Neural cell (in vitro differentiated cells): Measurements from ENCODE around the gene PDE2A. TPM values are rescaled to one million over a fixed set of nuclear protein-coding genes. Genes with fewer than 3 reads are reported as not detected.

Experiments used
- H2AFZ ChIP-seq: fragments of 200-600, 300-800 bp; sonication (generic), shearing (Covaris generic); 2 replicates; pipeline ENCODE4 v1.6.0; 2014; ENCODE audit warnings: low read depth, mild to moderate bottlenecking, antibody characterized with exemption, low read length, moderate library complexity
- H3F3A ChIP-seq: fragments of 200-600 bp; shearing (Covaris generic); 2 replicates; pipeline ENCODE4 v1.6.1; 2016; ENCODE audit warnings: mild to moderate bottlenecking, moderate library complexity, mixed read lengths, antibody characterized with exemption, low read length; ENCODE audit not compliant: insufficient read depth, poor library complexity, severe bottlenecking
- H3K27ac ChIP-seq: fragments of 200-600, 300-800 bp; sonication (generic), shearing (Covaris generic); 2 replicates; pipeline ENCODE4 v1.5.1; 2014; ENCODE audit warnings: mild to moderate bottlenecking, low read length, moderate library complexity
- H3K27me3 ChIP-seq: fragments of 300-800, 200-600 bp; sonication (generic), shearing (Covaris generic); 2 replicates; pipeline ENCODE4 v1.6.0; 2014; ENCODE audit warnings: mild to moderate bottlenecking, low read depth, low read length, moderate library complexity; ENCODE audit not compliant: insufficient read depth
- H3K36me3 ChIP-seq: fragments of 300-800, 200-600 bp; sonication (generic), shearing (Covaris generic); 2 replicates; pipeline ENCODE4 v1.5.1; 2014; ENCODE audit warnings: mild to moderate bottlenecking, antibody characterized with exemption, low read length, moderate library complexity; ENCODE audit not compliant: insufficient read depth
- H3K4me2 ChIP-seq: fragments of 300-800, 200-600 bp; sonication (generic), shearing (Covaris generic); 2 replicates; pipeline ENCODE4 v1.6.0; 2014; ENCODE audit warnings: mild to moderate bottlenecking, low read length
- H3K4me3 ChIP-seq: fragments of 300-800, 200-600 bp; sonication (generic), shearing (Covaris generic); 2 replicates; pipeline ENCODE4 v1.5.1; 2014; ENCODE audit warnings: mild to moderate bottlenecking, low read length, moderate library complexity
- H3K79me2 ChIP-seq: fragments of 200-600 bp; shearing (Covaris generic); replicated peaks from 2 replicates; pipeline ENCODE4 v1.6.0; 2014; ENCODE audit warnings: mild to moderate bottlenecking, low read length, moderate library complexity; ENCODE audit not compliant: insufficient read depth
- H3K9ac ChIP-seq: fragments of 300-800, 200-600 bp; sonication (generic), shearing (Covaris generic); 2 replicates; pipeline ENCODE4 v1.6.1; 2016; ENCODE audit warnings: mild to moderate bottlenecking, low read length, mixed read lengths
- H3K9me2 ChIP-seq: fragments of 200-600 bp; shearing (Covaris generic); 2 replicates; pipeline ENCODE4 v1.6.1; 2016; ENCODE audit warnings: mild to moderate bottlenecking, low read length, mixed read lengths; ENCODE audit not compliant: insufficient read depth
- H3K9me3 ChIP-seq: fragments of 200-600, 300-800 bp; sonication (generic), shearing (Covaris generic); 2 replicates; pipeline ENCODE4 v1.6.1; 2016; ENCODE audit warnings: mild to moderate bottlenecking, mixed run types, low read length, moderate library complexity, mixed read lengths
- H4K20me1 ChIP-seq: fragments of 200-600 bp; shearing (Covaris generic); 2 replicates; pipeline ENCODE4 v1.6.1; 2016; ENCODE audit warnings: mild to moderate bottlenecking, mixed run types; ENCODE audit not compliant: insufficient read depth
- EP300 ChIP-seq: fragments of 450-650 bp; conservative IDR thresholded peaks from 2 replicates; pipeline ENCODE4 v1.6.1; 2014; ENCODE audit warnings: antibody characterized with exemption, mild to moderate bottlenecking, moderate library complexity; ENCODE audit not compliant: poor library complexity, severe bottlenecking
- EZH2 ChIP-seq: fragments of 200-600, 300-800 bp; shearing (Covaris generic), sonication (generic); IDR thresholded peaks from 2 replicates; pipeline ENCODE4 v1.6.1; 2014; ENCODE audit warnings: antibody characterized with exemption, low read length, borderline replicate concordance, mild to moderate bottlenecking; ENCODE audit not compliant: insufficient read depth, poor library complexity, severe bottlenecking
- MXI1 ChIP-seq: fragments of 450-650 bp; conservative IDR thresholded peaks from 2 replicates; pipeline ENCODE4 v1.6.1; 2014; ENCODE audit warnings: antibody characterized with exemption, mild to moderate bottlenecking; ENCODE audit not compliant: poor library complexity, severe bottlenecking
- POLR2AphosphoS5 ChIP-seq: IDR thresholded peaks from 2 replicates; pipeline ENCODE4 v1.6.1; 2012
- REST ChIP-seq: IDR thresholded peaks from 2 replicates; pipeline ENCODE4 v1.6.1; 2012; ENCODE audit warnings: borderline replicate concordance
- polyA plus RNA-seq: library from polyadenylated mRNA; depleted of rRNA; stranded (reverse); fragments of >200 nt; gene quantifications from 2 replicates; pipeline ENCODE4 v1.2.3, GENCODE V29; 2014
- TF ChIP-seq, protein P1 (sequence below): fragments of 450-650 bp; IDR thresholded peaks from 2 replicates; pipeline ENCODE4 v1.5.1; 2014; ENCODE audit warnings: antibody characterized with exemption, mild to moderate bottlenecking, moderate library complexity; ENCODE audit not compliant: poor library complexity, severe bottlenecking

Gene PDE2A
- polyA plus RNA-seq, 1 donor from 2014 or later: 11.6 TPM

DNA sequence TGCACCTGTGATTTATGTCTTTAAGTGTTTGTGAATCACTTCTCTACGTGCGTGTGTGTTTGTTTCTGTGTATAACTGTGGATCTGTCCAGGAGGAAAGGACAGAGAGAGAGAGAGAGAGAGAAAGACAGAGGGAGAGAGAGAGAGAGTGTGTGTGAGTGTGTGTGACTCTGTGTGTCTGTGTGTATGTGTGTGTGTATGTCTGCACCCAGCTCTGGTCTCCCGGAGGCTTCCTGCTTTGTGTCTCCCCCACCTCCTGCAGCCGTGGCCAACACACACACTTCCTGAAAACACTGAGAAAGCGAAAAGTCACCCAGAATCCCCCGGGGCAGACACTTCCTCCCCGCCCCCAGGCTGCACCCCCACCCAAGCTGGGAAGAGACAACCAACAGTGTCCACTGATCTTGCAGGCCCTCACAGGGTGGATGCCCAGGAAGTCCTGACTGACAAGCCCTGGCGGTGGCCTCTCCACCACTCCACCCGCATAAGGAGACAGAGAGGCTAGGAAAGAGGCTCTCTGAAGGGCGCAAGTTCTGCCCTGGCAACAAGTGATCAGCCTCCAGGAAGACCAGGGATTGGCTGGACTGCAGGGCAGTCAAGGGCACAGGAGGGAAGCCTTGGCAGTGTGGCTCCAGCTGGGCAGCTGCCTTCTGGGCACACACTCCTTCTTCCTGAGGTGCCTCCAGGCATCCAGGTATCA lies 48.0 kb upstream of the PDE2A start:
- Histone ChIP-seq H3K79me2 (no peaks in the 10 kb centered on the region), H3K27me3 (no peaks in the 10 kb centered on the region)

DNA sequence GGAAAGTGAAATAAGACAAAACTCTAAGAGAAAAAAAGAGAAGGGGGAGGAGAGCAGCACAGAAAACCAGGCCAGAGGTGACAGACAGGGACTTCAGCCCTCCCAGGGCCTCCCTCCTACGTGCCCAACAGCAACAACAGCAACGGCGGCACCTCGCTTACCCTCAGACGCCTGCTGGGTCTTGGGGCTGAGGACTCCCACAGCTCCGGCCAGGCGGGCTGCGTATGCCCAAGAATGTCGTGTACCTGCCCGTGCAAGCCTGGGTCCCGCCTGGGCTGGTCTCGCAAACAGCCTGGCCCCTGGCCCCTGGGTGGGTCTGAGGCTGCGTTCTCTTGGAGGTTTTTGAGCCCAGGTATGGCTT lies 47.4 kb upstream of the PDE2A start:
- H3K9me2 ChIP-seq: no peaks in the 10 kb centered on the region
- H3K36me3 ChIP-seq: no peaks in the 10 kb centered on the region
- no peaks in the 10 kb centered on the region for H3K27me3 ChIP-seq
- no peak overlapping the region for H3K27ac ChIP-seq
- H4K20me1 ChIP-seq: no peaks in the 10 kb centered on the region
- H3K9ac ChIP-seq: peak overlapping the region; percentile 1
- H3K79me2 ChIP-seq: no peaks in the 10 kb centered on the region
- H3K9me3 ChIP-seq: no peaks in the 10 kb centered on the region
- TF ChIP-seq, protein P1, sequence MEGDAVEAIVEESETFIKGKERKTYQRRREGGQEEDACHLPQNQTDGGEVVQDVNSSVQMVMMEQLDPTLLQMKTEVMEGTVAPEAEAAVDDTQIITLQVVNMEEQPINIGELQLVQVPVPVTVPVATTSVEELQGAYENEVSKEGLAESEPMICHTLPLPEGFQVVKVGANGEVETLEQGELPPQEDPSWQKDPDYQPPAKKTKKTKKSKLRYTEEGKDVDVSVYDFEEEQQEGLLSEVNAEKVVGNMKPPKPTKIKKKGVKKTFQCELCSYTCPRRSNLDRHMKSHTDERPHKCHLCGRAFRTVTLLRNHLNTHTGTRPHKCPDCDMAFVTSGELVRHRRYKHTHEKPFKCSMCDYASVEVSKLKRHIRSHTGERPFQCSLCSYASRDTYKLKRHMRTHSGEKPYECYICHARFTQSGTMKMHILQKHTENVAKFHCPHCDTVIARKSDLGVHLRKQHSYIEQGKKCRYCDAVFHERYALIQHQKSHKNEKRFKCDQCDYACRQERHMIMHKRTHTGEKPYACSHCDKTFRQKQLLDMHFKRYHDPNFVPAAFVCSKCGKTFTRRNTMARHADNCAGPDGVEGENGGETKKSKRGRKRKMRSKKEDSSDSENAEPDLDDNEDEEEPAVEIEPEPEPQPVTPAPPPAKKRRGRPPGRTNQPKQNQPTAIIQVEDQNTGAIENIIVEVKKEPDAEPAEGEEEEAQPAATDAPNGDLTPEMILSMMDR: no peak
- no peak overlapping the region for H3K4me2 ChIP-seq
- H3F3A ChIP-seq: no peaks in the 10 kb centered on the region
- H2AFZ ChIP-seq: no peak overlapping the region
- H3K4me3 ChIP-seq: no peak overlapping the region

More for the DNA sequence above, 48.0 kb upstream of the PDE2A start:
- no peaks in the 10 kb centered on the region for H3F3A ChIP-seq
- TF ChIP-seq MXI1: no peak
- H3K9me2 ChIP-seq: no peaks in the 10 kb centered on the region
- H3K9ac ChIP-seq: peak overlapping the region; percentile 1
- no peak overlapping the region for H2AFZ ChIP-seq
- no peak overlapping the region for H3K27ac ChIP-seq
- H3K4me3 ChIP-seq: no peak overlapping the region
- no peaks in the 10 kb centered on the region for H3K36me3 ChIP-seq
- no peaks in the 10 kb centered on the region for H4K20me1 ChIP-seq
- H3K4me2 ChIP-seq: no peak overlapping the region
- no peaks in the 10 kb centered on the region for H3K9me3 ChIP-seq

GRCh38 chr11:72721276-72721675 lies 47.1 kb upstream of the PDE2A start:
- Histone ChIP-seq H3K4me2 (no peak overlapping the region), H4K20me1 (no peaks in the 10 kb centered on the region), H3K9me2 (no peaks in the 10 kb centered on the region), H3K9me3 (no peaks in the 10 kb centered on the region), H3K4me3 (no peak overlapping the region), H3K36me3 (no peaks in the 10 kb centered on the region), H3K9ac (no peak overlapping the region), H3K79me2 (no peaks in the 10 kb centered on the region), H3F3A (no peaks in the 10 kb centered on the region), H3K27ac (no peak overlapping the region), H3K27me3 (no peaks in the 10 kb centered on the region), H2AFZ (no peak overlapping the region)
- TF ChIP-seq EZH2 (no peak), POLR2AphosphoS5 (no peak), MXI1 (no peak), REST (no peak), EP300 (no peak)
